ENCODE results near the gene GPR35. TPM values are rescaled to one million over a fixed set of nuclear protein-coding genes. Genes with fewer than 3 reads are reported as not detected.

GPR35 gene
- polyA plus RNA-seq, 1 experiment, result 0.06 TPM

DNA sequence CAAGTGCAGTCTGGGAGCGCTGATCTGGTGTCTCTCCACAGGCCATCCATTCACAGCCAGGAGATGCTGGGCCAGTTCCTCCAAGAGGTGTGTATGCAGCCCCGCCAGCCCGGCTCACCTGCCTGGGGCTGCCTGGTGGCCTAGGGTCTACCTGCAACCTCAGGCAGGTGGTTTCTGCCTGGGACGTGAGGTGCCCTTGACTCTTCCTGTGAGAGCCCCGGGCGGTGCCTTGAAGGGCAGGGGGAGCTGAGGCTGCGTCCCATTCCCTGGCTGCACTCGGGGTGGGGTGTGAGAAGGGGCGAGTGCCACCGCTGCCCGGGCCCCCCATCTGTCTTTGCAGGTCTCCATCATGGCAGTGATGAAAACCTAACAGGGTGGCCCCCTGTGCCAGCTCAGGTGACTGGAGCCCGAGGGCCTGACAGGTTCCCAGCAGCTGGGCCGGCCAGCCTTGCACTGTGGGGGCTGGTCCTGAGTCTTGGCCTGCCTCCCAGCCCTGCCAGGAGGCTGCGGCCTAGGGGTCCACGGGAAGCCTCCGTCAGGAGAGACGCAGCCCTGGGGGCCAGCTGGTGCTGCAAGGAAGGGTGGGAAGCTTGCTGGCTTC lies 26.9 kb upstream of the GPR35 start:
- Histone ChIP-seq H3K4me3 (ENCODE audit: low read depth, low read length) (no peak overlapping the region), H3K27ac (ENCODE audit: low read depth, low read length) (no peak overlapping the region), H3K27me3 (ENCODE audit: control insufficient read depth, insufficient read depth, low read length) (no peaks in the 10 kb centered on the region), H3K9me3 (ENCODE audit: control insufficient read depth, insufficient read depth, low read length) (no peaks in the 10 kb centered on the region; the same call in 1 of the 2 replicates)
- CTCF ChIA-PET, result no interaction called here
- no peak for DNase-seq (ENCODE audit: low read depth, low spot score)
- POLR2A ChIA-PET, result interaction anchor here (2.1 kb wide), 1 partner anchor 12 kb away, joined by 5 read pairs; the partner anchor contains the start of gene CAPN10
- TF ChIP-seq, protein P1, sequence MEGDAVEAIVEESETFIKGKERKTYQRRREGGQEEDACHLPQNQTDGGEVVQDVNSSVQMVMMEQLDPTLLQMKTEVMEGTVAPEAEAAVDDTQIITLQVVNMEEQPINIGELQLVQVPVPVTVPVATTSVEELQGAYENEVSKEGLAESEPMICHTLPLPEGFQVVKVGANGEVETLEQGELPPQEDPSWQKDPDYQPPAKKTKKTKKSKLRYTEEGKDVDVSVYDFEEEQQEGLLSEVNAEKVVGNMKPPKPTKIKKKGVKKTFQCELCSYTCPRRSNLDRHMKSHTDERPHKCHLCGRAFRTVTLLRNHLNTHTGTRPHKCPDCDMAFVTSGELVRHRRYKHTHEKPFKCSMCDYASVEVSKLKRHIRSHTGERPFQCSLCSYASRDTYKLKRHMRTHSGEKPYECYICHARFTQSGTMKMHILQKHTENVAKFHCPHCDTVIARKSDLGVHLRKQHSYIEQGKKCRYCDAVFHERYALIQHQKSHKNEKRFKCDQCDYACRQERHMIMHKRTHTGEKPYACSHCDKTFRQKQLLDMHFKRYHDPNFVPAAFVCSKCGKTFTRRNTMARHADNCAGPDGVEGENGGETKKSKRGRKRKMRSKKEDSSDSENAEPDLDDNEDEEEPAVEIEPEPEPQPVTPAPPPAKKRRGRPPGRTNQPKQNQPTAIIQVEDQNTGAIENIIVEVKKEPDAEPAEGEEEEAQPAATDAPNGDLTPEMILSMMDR (IDR thresholded peaks at IDR 0.05; ENCODE audit: low read depth, low read length), result no peak

DNA sequence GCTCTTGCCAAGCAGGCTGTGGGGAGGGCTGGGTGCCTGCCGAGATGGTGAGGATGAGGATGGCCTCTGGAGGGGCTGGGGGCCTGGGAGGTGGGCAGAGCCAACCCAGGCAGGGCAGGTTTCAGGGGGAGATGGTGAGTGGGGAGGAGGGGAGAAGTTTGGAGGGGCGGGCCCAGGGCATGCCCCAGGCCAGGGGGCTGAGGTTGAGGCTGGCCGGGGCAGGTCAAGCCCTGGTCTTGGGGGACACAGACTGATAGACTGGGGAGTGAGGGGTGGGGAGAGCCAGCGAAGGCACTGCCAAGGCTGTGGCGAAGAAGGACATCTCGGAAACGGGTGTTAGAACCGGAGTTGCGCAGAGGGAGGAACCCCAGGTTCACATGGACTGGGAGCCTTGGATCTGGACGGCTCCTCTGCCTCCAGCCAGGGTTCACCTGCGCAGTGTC lies 26.1 kb upstream of the GPR35 start:
- Histone ChIP-seq H3K4me3 (ENCODE audit: low read depth, low read length) (no peak overlapping the region), H3K27ac (ENCODE audit: low read depth, low read length) (no peak overlapping the region), H3K9me3 (ENCODE audit: control insufficient read depth, insufficient read depth, low read length) (no peaks in the 10 kb centered on the region; the same call in 1 of the 2 replicates), H3K27me3 (ENCODE audit: control insufficient read depth, insufficient read depth, low read length) (no peaks in the 10 kb centered on the region)
- no peak for DNase-seq (ENCODE audit: low read depth, low spot score)
- TF ChIP-seq, protein P1 (IDR thresholded peaks at IDR 0.05; ENCODE audit: low read depth, low read length), result no peak
- ChIA-PET POLR2A (interaction anchor here (2.1 kb wide), 1 partner anchor 13 kb away, joined by 5 read pairs; the partner anchor contains the start of gene CAPN10), CTCF (no interaction called here)

DNA sequence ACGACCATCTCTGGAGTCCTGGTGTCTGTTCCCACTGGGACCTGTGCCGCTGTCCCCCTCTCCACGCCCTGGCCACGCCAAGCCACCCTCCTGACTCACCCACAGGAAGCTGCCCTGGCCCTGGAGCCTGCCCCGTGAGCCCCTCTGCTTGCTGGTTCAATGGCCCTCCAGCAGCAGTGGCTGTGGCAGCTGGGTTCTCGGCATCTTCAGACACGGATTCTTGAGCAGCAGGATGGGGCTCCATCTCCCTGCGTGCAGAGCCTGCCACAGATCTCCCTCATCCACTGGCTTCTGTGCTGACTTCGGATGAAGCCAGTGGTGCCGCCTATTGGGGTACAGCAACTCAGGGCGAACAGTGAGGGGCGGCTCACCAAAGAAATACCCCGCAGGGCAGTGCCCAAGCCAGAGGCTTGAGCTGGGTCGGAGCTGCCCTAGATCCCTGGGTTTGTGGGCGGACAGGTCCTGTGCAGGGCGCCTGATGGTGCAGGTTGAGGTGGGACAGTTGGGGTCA lies 24.8 kb upstream of the GPR35 start:
- TF ChIP-seq, protein P1 (IDR thresholded peaks at IDR 0.05; ENCODE audit: low read depth, low read length), result no peak
- POLR2A ChIA-PET, result no interaction called here
- Histone ChIP-seq H3K9me3 (ENCODE audit: control insufficient read depth, insufficient read depth, low read length) (no peaks in the 10 kb centered on the region; the same call in 1 of the 2 replicates), H3K27ac (ENCODE audit: low read depth, low read length) (no peak overlapping the region), H3K27me3 (ENCODE audit: control insufficient read depth, insufficient read depth, low read length) (no peaks in the 10 kb centered on the region), H3K4me3 (ENCODE audit: low read depth, low read length) (no peak overlapping the region)
- no peak for DNase-seq (ENCODE audit: low read depth, low spot score)
- CTCF ChIA-PET, result no interaction called here

DNA sequence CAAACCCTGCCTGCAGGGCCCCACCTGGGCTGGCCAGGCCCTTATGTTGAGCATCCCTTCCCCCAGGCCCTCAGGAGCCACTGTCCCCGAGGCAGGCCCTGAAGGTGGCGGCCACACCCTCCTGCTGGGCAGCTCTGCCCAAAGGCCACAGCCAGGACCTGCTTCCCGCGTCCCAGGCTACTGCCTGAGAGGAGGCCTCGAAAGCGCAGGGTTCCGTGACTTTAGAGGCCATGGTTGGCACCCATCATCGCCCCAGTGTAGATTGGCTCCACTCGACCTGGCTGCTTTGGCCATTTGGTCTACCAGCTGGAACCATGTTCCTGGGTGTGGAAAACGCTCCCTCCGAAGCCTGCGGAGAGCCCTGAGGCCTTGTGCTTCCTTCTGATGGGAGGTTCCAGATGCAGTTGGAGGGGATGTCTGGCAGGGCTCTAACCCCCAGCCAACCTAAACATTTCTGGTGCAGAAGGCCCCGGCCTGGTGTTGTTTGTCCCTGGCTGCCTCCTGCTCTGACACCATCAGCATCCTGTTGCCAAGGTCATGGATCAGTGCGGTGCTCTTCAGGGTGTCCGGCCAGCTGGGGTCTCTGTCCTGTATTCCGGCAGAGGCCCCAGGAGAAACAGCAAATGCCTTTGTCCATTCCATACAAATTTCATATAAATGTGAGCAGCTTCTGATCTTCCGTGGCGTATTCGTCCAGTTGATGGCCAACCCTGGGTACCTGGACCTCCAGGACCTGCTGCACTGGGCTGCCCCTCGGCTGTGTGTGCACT lies 24.0 kb upstream of the GPR35 start:
- DNase-seq (ENCODE audit: low read depth, low spot score), result no peak
- H3K9me3 ChIP-seq (ENCODE audit: control insufficient read depth, insufficient read depth, low read length), result no peaks in the 10 kb centered on the region; the same call in 1 of the 2 replicates
- TF ChIP-seq, protein P1 (IDR thresholded peaks at IDR 0.05; ENCODE audit: low read depth, low read length), result no peak
- no peak overlapping the region for H3K4me3 ChIP-seq (ENCODE audit: low read depth, low read length)
- CTCF ChIA-PET, result no interaction called here
- H3K27ac ChIP-seq (ENCODE audit: low read depth, low read length), result no peak overlapping the region
- POLR2A ChIA-PET, result no interaction called here
- H3K27me3 ChIP-seq (ENCODE audit: control insufficient read depth, insufficient read depth, low read length), result no peaks in the 10 kb centered on the region

DNA sequence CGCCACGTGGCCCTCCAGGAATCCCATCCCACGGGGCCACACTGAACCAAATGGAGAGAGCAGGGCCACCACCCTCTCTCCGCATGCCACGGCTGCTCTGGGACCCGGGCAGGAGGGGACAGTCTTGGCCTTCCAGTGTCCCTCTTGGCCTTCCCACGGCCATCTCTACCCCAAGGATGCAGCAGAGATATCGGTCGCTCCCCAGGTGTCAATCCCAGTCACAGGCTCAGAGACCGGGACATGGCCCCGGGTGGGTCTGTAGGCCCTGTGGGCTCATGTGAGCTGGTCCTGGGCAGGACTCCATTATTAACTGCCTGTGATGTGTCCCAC lies 23.5 kb upstream of the GPR35 start:
- ChIA-PET POLR2A (interaction anchor here (0.6 kb wide), 1 partner anchor 35 kb away, joined by 3 read pairs; no protein-coding TSS in a partner anchor), CTCF (no interaction called here)
- Histone ChIP-seq H3K4me3 (ENCODE audit: low read depth, low read length) (no peak overlapping the region), H3K9me3 (ENCODE audit: control insufficient read depth, insufficient read depth, low read length) (no peaks in the 10 kb centered on the region; the same call in 1 of the 2 replicates), H3K27me3 (ENCODE audit: control insufficient read depth, insufficient read depth, low read length) (no peaks in the 10 kb centered on the region), H3K27ac (ENCODE audit: low read depth, low read length) (no peak overlapping the region)
- TF ChIP-seq, protein P1 (IDR thresholded peaks at IDR 0.05; ENCODE audit: low read depth, low read length), result no peak
- no peak for DNase-seq (ENCODE audit: low read depth, low spot score)

All from AG04450 (cell line).